Astrocyte (in vitro differentiated cells and primary cell): Measurements from ENCODE around the gene AKAP13.

Experiments
- CTCF ChIP-seq: IDR thresholded peaks from 2 replicates; pipeline ENCODE4 v1.5.1; 2011; ENCODE audit warnings: low read depth, mild to moderate bottlenecking, inconsistent platforms, low read length, moderate library complexity; ENCODE audit not compliant: insufficient read depth
- EZH2 ChIP-seq: IDR thresholded peaks from 2 replicates; pipeline ENCODE4 v1.6.1; 2012; ENCODE audit warnings: mild to moderate bottlenecking, low read length, inconsistent platforms; ENCODE audit not compliant: insufficient read depth

- peak; percentile 47 for TF ChIP-seq CTCF
- TF ChIP-seq EZH2 = no peak
Observed at GRCh38 chr15:85615930-85616329, 235.5 kb downstream of the AKAP13 start.
